Caco-2 (cell line): ENCODE measurements around the gene COX4I2. TPM values are rescaled to one million over a fixed set of nuclear protein-coding genes. Genes with fewer than 3 reads are reported as not detected.

Experiments
- BruUV-seq: library from RNA; stranded (reverse); fragments of 400-500 nt; replicated peaks from 2 replicates; lab custom pipeline; 2021; lab: Mats Ljungman, UMichigan
- CTCF ChIA-PET: fragments of 300-600 bp; sonication (Branson Sonifier 250); formaldehyde crosslinking; loops from one replicate; lab custom pipeline; 2022; ENCODE audit warnings: antibody characterized with exemption; lab: Charles Lee
- POLR2A ChIA-PET: fragments of 300-600 bp; sonication (Branson Sonifier 250); formaldehyde crosslinking; loops from one replicate; lab custom pipeline; 2022; ENCODE audit warnings: antibody characterized with exemption; lab: Charles Lee
- DNase-seq, 2 experiments: peaks; one replicate each; pipeline versions ENCODE4 v3.0.0 to v3.0.0-alpha.2; 2020 to 2022
- H3K27me3 ChIP-seq: replicated peaks from 2 replicates; pipeline ENCODE4 v1.6.0; 2011; ENCODE audit warnings: low read length; ENCODE audit not compliant: control insufficient read depth, insufficient read depth
- H3K36me3 ChIP-seq: 2 replicates; pipeline ENCODE4 v1.5.1; 2011; ENCODE audit warnings: low read length; ENCODE audit not compliant: control insufficient read depth, insufficient read depth
- H3K4me1 ChIP-seq: fragments of 250-450 bp; sonication (Bioruptor Pico); 2 replicates; pipeline ENCODE4 v1.5.1; 2020; ENCODE audit warnings: mild to moderate bottlenecking
- H3K4me3 ChIP-seq: 2 replicates; pipeline ENCODE4 v1.5.1; 2011; ENCODE audit warnings: low read depth, mild to moderate bottlenecking, control low read depth, low read length
- H3K9me3 ChIP-seq: fragments of 250-450 bp; sonication (Bioruptor Pico); 2 replicates; pipeline ENCODE4 v1.5.1; 2020; ENCODE audit warnings: mild to moderate bottlenecking, moderate library complexity
- H3K27ac Mint-ChIP-seq: one replicate; pipeline ENCODE4 v1.8.0; 2022; ENCODE audit warnings: mixed read lengths; ENCODE audit not compliant: unreplicated experiment
- H3K27me3 Mint-ChIP-seq: one replicate; pipeline ENCODE4 v1.8.0; 2022; ENCODE audit warnings: mixed read lengths; ENCODE audit not compliant: insufficient read depth, unreplicated experiment
- H3K36me3 Mint-ChIP-seq: one replicate; pipeline ENCODE4 v1.8.0; 2022; ENCODE audit warnings: mild to moderate bottlenecking, mixed read lengths; ENCODE audit not compliant: insufficient read depth, unreplicated experiment
- H3K4me1 Mint-ChIP-seq: one replicate; pipeline ENCODE4 v1.8.0; 2022; ENCODE audit warnings: low read depth, mixed read lengths; ENCODE audit not compliant: unreplicated experiment
- H3K4me3 Mint-ChIP-seq: one replicate; pipeline ENCODE4 v1.8.0; 2022; ENCODE audit warnings: mild to moderate bottlenecking, moderate library complexity, mixed read lengths; ENCODE audit not compliant: unreplicated experiment
- H3K9me3 Mint-ChIP-seq: one replicate; pipeline ENCODE4 v1.8.0; 2022; ENCODE audit warnings: mixed read lengths; ENCODE audit not compliant: unreplicated experiment
- CTCF ChIP-seq, 2 experiments: fragments of 200-600 bp in 1 of 2; IDR thresholded peaks; 1 replicate in 1 of 2; 2 replicates in 1 of 2; pipeline versions ENCODE4 v1.5.1 to v1.8.0; 2011 to 2022; ENCODE audit warnings: antibody characterized with exemption in 1 of 2, control low read depth in 1 of 2, inconsistent platforms in 1 of 2, low read depth in 1 of 2, low read length in 1 of 2, mild to moderate bottlenecking in 1 of 2, moderate library complexity in 1 of 2; ENCODE audit not compliant: insufficient read depth in 1 of 2, severe bottlenecking in 1 of 2, unreplicated experiment in 1 of 2
- intact Hi-C: fragments of 100-400 bp; cut with micrococcal nuclease; formaldehyde crosslinking; loops from one replicate; pipeline ENCODE4 v1.10.0; 2022; ENCODE audit not compliant: unreplicated experiment
- total RNA-seq: library from RNA; stranded (reverse); gene quantifications from 2 replicates; pipeline ENCODE4 v1.2.3, GENCODE V29; 2022

The COX4I2 gene
- total RNA-seq, 1 experiment from 2014 or later = not detected

DNA sequence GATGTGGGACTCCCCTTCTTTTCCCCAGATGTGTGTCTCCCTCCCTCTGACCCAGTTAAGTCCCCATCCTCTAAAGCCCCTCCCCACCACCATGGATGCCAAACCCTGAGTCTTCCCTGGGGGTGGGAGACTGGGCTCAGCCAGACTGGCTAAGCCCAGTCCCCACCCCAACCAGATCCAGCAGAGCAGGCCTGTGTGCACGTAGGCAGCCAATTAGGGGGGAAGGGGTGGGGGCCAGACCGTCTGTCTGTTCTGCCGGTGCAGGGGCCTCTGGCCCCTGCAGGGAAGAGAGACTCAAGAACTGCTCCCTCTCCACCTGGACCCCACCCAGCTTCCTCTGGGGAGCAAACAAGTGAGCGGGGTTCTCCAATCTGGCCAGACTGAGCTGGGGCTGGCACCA, 605 bp downstream of the COX4I2 start:
- H3K27me3 ChIP-seq = no peaks in the 10 kb centered on the region
- TF ChIP-seq CTCF (IDR thresholded peaks at IDR 0.05; ENCODE audit: insufficient read depth in 1 of 2, low read depth in 1 of 2, low read length in 1 of 2, severe bottlenecking in 1 of 2, unreplicated experiment in 1 of 2) = no peak
- no peak overlapping the region for H3K4me3 ChIP-seq
- Mint-ChIP-seq H3K27ac (no peak overlapping the region), H3K36me3 (no peaks in the 10 kb centered on the region), H3K27me3 (no peaks in the 10 kb centered on the region), H3K9me3 (no peaks in the 10 kb centered on the region), H3K4me1 (no peaks in the 10 kb centered on the region), H3K4me3 (no peak overlapping the region)
- no TSS peak for BruUV-seq
- H3K4me1 ChIP-seq = peaks cover 9% of the 10 kb centered on the region; the same call in 1 of the 2 replicates
- ChIA-PET CTCF (interaction anchor here (0.6 kb wide), 1 partner anchor 85 kb away, joined by 3 read pairs; no protein-coding TSS in a partner anchor), POLR2A (no interaction called here)
- H3K9me3 ChIP-seq = no peaks in the 10 kb centered on the region
- no peaks in the 10 kb centered on the region for H3K36me3 ChIP-seq
- intact Hi-C loops = no loop called here
- no peak for DNase-seq

DNA sequence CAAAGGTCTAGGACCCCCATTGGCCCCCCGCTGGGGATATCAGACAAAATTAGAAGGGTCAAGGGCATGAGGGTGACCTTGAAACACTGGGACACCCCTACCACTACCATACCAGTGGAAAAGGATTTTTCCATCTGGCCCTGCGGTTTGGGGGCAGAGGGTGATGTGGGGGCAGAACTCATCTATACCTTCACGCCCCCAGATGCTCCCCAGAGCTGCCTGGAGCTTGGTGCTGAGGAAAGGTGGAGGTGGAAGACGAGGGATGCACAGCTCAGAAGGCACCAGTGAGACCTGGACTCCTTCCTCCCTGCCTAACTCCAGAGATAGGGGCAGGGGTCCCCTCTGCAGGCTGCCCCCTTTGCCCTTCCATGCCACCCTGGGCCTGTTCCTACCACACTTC, 1.1 kb downstream of the COX4I2 start:
- Histone ChIP-seq H3K9me3 (no peaks in the 10 kb centered on the region), H3K36me3 (no peaks in the 10 kb centered on the region), H3K4me1 (peaks cover 9% of the 10 kb centered on the region; the same call in 1 of the 2 replicates), H3K4me3 (no peak overlapping the region), H3K27me3 (no peaks in the 10 kb centered on the region)
- Mint-ChIP-seq H3K4me3 (no peak overlapping the region), H3K4me1 (no peaks in the 10 kb centered on the region), H3K9me3 (no peaks in the 10 kb centered on the region), H3K27ac (no peak overlapping the region), H3K27me3 (no peaks in the 10 kb centered on the region), H3K36me3 (no peaks in the 10 kb centered on the region)
- DNase-seq = no peak
- intact Hi-C loops = no loop called here
- ChIA-PET CTCF (interaction anchor here (3.5 kb wide), 1 partner anchor 85 kb away, joined by 13 read pairs; no protein-coding TSS in a partner anchor), POLR2A (no interaction called here)
- TF ChIP-seq CTCF (IDR thresholded peaks at IDR 0.05; ENCODE audit: insufficient read depth in 1 of 2, low read depth in 1 of 2, low read length in 1 of 2, severe bottlenecking in 1 of 2, unreplicated experiment in 1 of 2) = no peak
- no TSS peak for BruUV-seq

- no peaks in the 10 kb centered on the region for H3K9me3 Mint-ChIP-seq
- H3K27me3 ChIP-seq = no peaks in the 10 kb centered on the region
- no peaks in the 10 kb centered on the region for H3K4me1 Mint-ChIP-seq
- no peak overlapping the region for H3K4me3 Mint-ChIP-seq
- no peak overlapping the region for H3K27ac Mint-ChIP-seq
- no peaks in the 10 kb centered on the region for H3K27me3 Mint-ChIP-seq
- no TSS peak for BruUV-seq
- no peaks in the 10 kb centered on the region for H3K36me3 Mint-ChIP-seq
- no peaks in the 10 kb centered on the region for H3K36me3 ChIP-seq
- no peaks in the 10 kb centered on the region for H3K4me1 ChIP-seq
- no peak overlapping the region for H3K4me3 ChIP-seq
- no peaks in the 10 kb centered on the region for H3K9me3 ChIP-seq
- TF ChIP-seq CTCF (IDR thresholded peaks at IDR 0.05; ENCODE audit: insufficient read depth in 1 of 2, low read depth in 1 of 2, low read length in 1 of 2, severe bottlenecking in 1 of 2, unreplicated experiment in 1 of 2) = no peak
- intact Hi-C loops = no loop called here
- DNase-seq = no peak
- ChIA-PET CTCF (interaction anchor here (0.6 to 3.5 kb wide), 2 partner anchors 8 to 84 kb away, joined by 3 to 13 read pairs; no protein-coding TSS in a partner anchor), POLR2A (no interaction called here)
Observed at GRCh38 chr20:31640259-31640658, 2.5 kb downstream of the COX4I2 start.
